Mucosa of descending colon (tissue), 3 donors: ENCODE results near the gene VAT1L. TPM values are rescaled to one million over a fixed set of nuclear protein-coding genes. Genes with fewer than 3 reads are reported as not detected.

ENCODE experiments used
- ATAC-seq: fragments of 200-7000 bp; cut with Tn5 transposase; one replicate; pipeline ENCODE4 v1.9.1; 2020; ENCODE audit warnings: mild to moderate bottlenecking, moderate library complexity
- DNase-seq, 3 donors: peaks; one replicate each; pipeline ENCODE4 v3.0.0-alpha.2; 2020
- H3K36me3 ChIP-seq: fragments of 200-600 bp; one replicate; pipeline ENCODE4 v1.8.0; 2021; ENCODE audit warnings: low read depth, mild to moderate bottlenecking
- H3K4me1 ChIP-seq: fragments of 200-600 bp; one replicate; pipeline ENCODE4 v1.8.0; 2021; ENCODE audit warnings: low read depth, mild to moderate bottlenecking
- H3K4me3 ChIP-seq: fragments of 200-600 bp; one replicate; pipeline ENCODE4 v1.8.0; 2021; ENCODE audit warnings: mild to moderate bottlenecking
- H3K9me3 ChIP-seq: fragments of 200-600 bp; one replicate; pipeline ENCODE4 v1.8.0; 2021; ENCODE audit warnings: mild to moderate bottlenecking
- CTCF ChIP-seq: fragments of 200-600 bp; IDR thresholded peaks from one replicate; pipeline ENCODE4 v1.8.0; 2022; ENCODE audit warnings: antibody characterized with exemption, mild to moderate bottlenecking
- intact Hi-C, 2 donors: fragments of 100-400 bp; cut with DNase I in 1 of 2; cut with micrococcal nuclease in 1 of 2; formaldehyde crosslinking; loops; one replicate each; pipeline versions ENCODE4 v1.11.0 to v1.11.1; 2022; cut with DNase I, micrococcal nuclease
- total RNA-seq, 3 donors: library from RNA; stranded (reverse); fragmentation: NEBNext Ultra II Directional in 2 of 3; extraction: Animal tissue kit (Norgen Biotek cat#: 25700) in 2 of 3; gene quantifications; one replicate each; pipeline versions ENCODE4 v1.2.1 to v1.2.4, GENCODE V29; 2021 to 2023
- donor health status: DM: no; HTN: no; CAD: no; lungs with moderate emphysema.
- donor health status: DM: no; HTN: no; CAD: no.
- donor health status: DM: no; HTN: yes; CAD: no.

The VAT1L gene
- total RNA-seq, 3 donors from 2014 or later: 0.84 to 8.7 (median 0.84) TPM

- TF ChIP-seq CTCF: no peak
- intact Hi-C loops: no loop called here
- Histone ChIP-seq H3K4me1 (no peaks in the 10 kb centered on the region), H3K36me3 (no peaks in the 10 kb centered on the region), H3K9me3 (no peaks in the 10 kb centered on the region), H3K4me3 (no peak overlapping the region)
- DNase-seq (no peak), ATAC-seq (no peak)
These were observed 36.8 kb downstream of the VAT1L start for GRCh38 chr16:77825196-77825595.

GRCh38 chr16:77827032-77827431 lies 38.7 kb downstream of the VAT1L start:
- ATAC-seq (no peak), DNase-seq (no peak)
- Histone ChIP-seq H3K36me3 (no peaks in the 10 kb centered on the region), H3K4me1 (no peaks in the 10 kb centered on the region), H3K4me3 (no peak overlapping the region), H3K9me3 (no peaks in the 10 kb centered on the region)
- no peak for TF ChIP-seq CTCF
- intact Hi-C loops: no loop called here

GRCh38 chr16:77833921-77834634 lies 45.7 kb downstream of the VAT1L start:
- H3K4me3 ChIP-seq: no peak overlapping the region
- no peak for DNase-seq

GRCh38 chr16:77834635-77835540 lies 46.5 kb downstream of the VAT1L start:
- intact Hi-C loops: no loop called here
- TF ChIP-seq CTCF: no peak
- no peak for ATAC-seq
- DNase-seq: no peak
- no peaks in the 10 kb centered on the region for H3K9me3 ChIP-seq
- H3K4me1 ChIP-seq: no peaks in the 10 kb centered on the region
- no peak overlapping the region for H3K4me3 ChIP-seq
- no peaks in the 10 kb centered on the region for H3K36me3 ChIP-seq

More at GRCh38 chr16:77833921-77834634, 45.7 kb downstream of the VAT1L start:
- ATAC-seq: no peak
- no peaks in the 10 kb centered on the region for H3K9me3 ChIP-seq
- H3K36me3 ChIP-seq: no peaks in the 10 kb centered on the region
- H3K4me1 ChIP-seq: no peaks in the 10 kb centered on the region
- intact Hi-C loops: no loop called here
- TF ChIP-seq CTCF: no peak

GRCh38 chr16:77836801-77837200 lies 48.4 kb downstream of the VAT1L start:
- intact Hi-C loops: no loop called here
- DNase-seq (no peak), ATAC-seq (no peak)
- no peak for TF ChIP-seq CTCF
- Histone ChIP-seq H3K9me3 (no peaks in the 10 kb centered on the region), H3K4me1 (peaks cover 2% of the 10 kb centered on the region), H3K4me3 (no peak overlapping the region), H3K36me3 (no peaks in the 10 kb centered on the region)
